Breast epithelium (tissue), 4 donors: ENCODE measurements around the gene ACACA. TPM values are rescaled to one million over a fixed set of nuclear protein-coding genes. Genes with fewer than 3 reads are reported as not detected.

Experiments used
- DNase-seq, 2 donors: peaks; one replicate each; pipeline ENCODE4 v3.0.0-alpha.2; 2019; ENCODE audit warnings: low spot score in 2 of 2
- H3K27ac ChIP-seq, 2 donors: fragments of 200-600 bp; sonication (generic) in 1 of 2; one replicate each; pipeline ENCODE4 v1.5.1; 2016 to 2019; ENCODE audit warnings: mild to moderate bottlenecking in 1 of 2
- H3K27me3 ChIP-seq, 2 donors: fragments of 200-600 bp; sonication (generic) in 1 of 2; one replicate each; pipeline versions ENCODE4 v1.5.1 to v1.6.0; 2017 to 2019; ENCODE audit warnings: control low read depth in 1 of 2, mild to moderate bottlenecking in 1 of 2
- H3K36me3 ChIP-seq: fragments of 200-600 bp; one replicate; pipeline ENCODE4 v1.5.1; 2019
- H3K4me1 ChIP-seq, 2 donors: fragments of 200-600 bp; sonication (generic); one replicate each; pipeline ENCODE4 v1.5.1; 2016 to 2019; ENCODE audit warnings: control low read depth in 1 of 2
- H3K4me3 ChIP-seq, 3 donors: fragments of 200-600 bp; sonication (generic); 1 replicate in 2 of 3; 2 replicates in 1 of 3; pipeline ENCODE4 v1.5.1; 2016 to 2019; ENCODE audit warnings: mild to moderate bottlenecking in 3 of 3, moderate library complexity in 2 of 3
- H3K9me3 ChIP-seq, 2 donors: fragments of 200-600 bp; sonication (generic) in 1 of 2; one replicate each; pipeline ENCODE4 v1.5.1; 2016 to 2019; ENCODE audit warnings: control low read depth in 1 of 2
- CTCF ChIP-seq, 3 donors: fragments of 450-650 bp; IDR thresholded peaks; one replicate each; pipeline ENCODE4 v1.5.1; 2016 to 2017; ENCODE audit warnings: antibody characterized with exemption in 3 of 3, mild to moderate bottlenecking in 3 of 3, moderate library complexity in 3 of 3
- POLR2A ChIP-seq: fragments of 450-650 bp; IDR thresholded peaks from one replicate; pipeline ENCODE4 v1.6.1; 2016; ENCODE audit warnings: antibody characterized with exemption, mild to moderate bottlenecking, moderate library complexity
- POLR2AphosphoS5 ChIP-seq, 3 donors: sonication (generic); formaldehyde crosslinking; IDR thresholded peaks; one replicate each; pipeline ENCODE4 v1.6.1; 2017; ENCODE audit warnings: antibody characterized with exemption in 3 of 3
- intact Hi-C: fragments of 100-400 bp; cut with DNase I; formaldehyde crosslinking; loops from one replicate; pipeline ENCODE4 v1.15.1; 2023; ENCODE audit warnings: low total_unique reads
- total RNA-seq, 3 donors: library from RNA; depleted of rRNA; stranded (reverse); fragments of >200 nt; gene quantifications; one replicate each; pipeline ENCODE4 v1.1.0, GENCODE V29; 2016

The ACACA gene
- total RNA-seq, 3 donors from 2014 or later = 32.8 to 46.5 (median 36.1) TPM

DNA sequence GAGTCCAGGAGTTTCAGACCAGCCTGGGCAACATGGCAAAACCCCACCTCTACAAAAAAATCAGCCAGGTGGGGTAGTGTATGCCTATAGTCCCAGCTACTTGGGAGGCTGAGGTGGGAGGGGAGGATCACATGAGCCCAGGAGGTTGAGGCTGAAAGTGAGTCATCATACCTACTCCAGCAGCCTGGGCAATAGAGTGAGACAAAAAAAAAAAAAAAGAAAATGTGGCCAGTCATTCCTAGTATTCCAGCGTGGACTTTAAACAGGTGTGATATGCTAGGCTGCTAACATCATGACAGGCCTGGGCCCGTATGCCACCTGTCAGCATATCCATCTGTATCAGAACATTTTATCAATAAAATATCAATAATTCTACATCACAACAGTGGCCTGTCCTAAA, 314.6 kb downstream of the ACACA start:
- DNase-seq = no peak
- Histone ChIP-seq H3K9me3 (no peaks in the 10 kb centered on the region), H3K36me3 (no peaks in the 10 kb centered on the region), H3K4me3 (no peak overlapping the region), H3K4me1 (no peaks in the 10 kb centered on the region), H3K27ac (no peak overlapping the region), H3K27me3 (no peaks in the 10 kb centered on the region)
- intact Hi-C loops = no loop called here
- TF ChIP-seq POLR2A (no peak), POLR2AphosphoS5 (IDR thresholded peaks at IDR 0.05) (no peak), CTCF (IDR thresholded peaks at IDR 0.05) (no peak)

DNA sequence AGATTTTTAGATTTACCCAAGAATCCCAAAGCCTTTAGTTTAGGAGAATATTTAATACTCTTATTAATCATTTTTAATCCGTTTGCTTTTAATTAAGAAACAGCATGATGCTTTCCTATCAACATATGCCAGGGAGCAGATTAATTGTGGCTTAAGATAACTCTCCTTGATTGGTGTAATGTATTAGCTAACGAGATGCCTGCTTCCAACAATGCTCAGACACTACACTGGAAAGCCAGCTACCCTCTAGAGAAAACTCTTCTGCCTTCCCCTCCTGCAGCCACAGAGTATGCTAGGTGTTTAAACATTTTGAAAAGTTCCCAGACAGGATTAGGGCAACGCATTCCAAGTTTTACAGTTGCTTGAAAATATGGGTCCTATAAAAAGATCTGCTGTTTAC, 315.7 kb downstream of the ACACA start:
- Histone ChIP-seq H3K4me1 (no peaks in the 10 kb centered on the region), H3K27me3 (no peaks in the 10 kb centered on the region), H3K4me3 (no peak overlapping the region), H3K27ac (no peak overlapping the region), H3K9me3 (no peaks in the 10 kb centered on the region), H3K36me3 (no peaks in the 10 kb centered on the region)
- TF ChIP-seq POLR2A (no peak), CTCF (IDR thresholded peaks at IDR 0.05) (no peak), POLR2AphosphoS5 (IDR thresholded peaks at IDR 0.05) (no peak)
- intact Hi-C loops = no loop called here
- DNase-seq = no peak

GRCh38 chr17:37089956-37090355, 316.7 kb downstream of the ACACA start:
- TF ChIP-seq POLR2AphosphoS5 (IDR thresholded peaks at IDR 0.05) (no peak), CTCF (IDR thresholded peaks at IDR 0.05) (no peak)
- intact Hi-C loops = no loop called here
- H3K36me3 ChIP-seq = no peaks in the 10 kb centered on the region
- no peak overlapping the region for H3K4me3 ChIP-seq
- H3K27me3 ChIP-seq = no peaks in the 10 kb centered on the region
- no peaks in the 10 kb centered on the region for H3K4me1 ChIP-seq
- H3K27ac ChIP-seq = peak overlapping the region in 1 of 2 donors; percentile 2
- no peak for DNase-seq
- no peaks in the 10 kb centered on the region for H3K9me3 ChIP-seq

DNA sequence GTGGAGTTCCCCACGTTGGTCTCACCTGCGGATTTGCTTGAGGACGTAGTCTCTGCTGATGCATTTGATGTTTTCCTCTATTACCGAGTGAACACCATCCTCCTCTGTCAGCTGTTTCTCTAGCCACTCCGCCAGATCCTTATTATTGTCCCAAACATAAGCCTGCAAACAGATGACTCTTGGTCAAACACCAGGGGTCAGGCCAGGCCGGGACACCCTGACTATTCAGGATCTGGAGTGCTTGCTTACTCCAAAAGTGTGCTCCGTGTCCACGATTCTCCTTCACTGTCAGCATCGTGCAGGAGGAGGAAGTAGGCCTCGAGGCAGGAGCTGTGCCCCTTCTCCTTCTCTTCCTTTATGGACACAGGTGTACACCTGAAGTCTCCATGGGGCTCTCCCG, 317.7 kb downstream of the ACACA start:
- H3K27ac ChIP-seq = peak overlapping the region in 1 of 2 donors; percentile 2
- no peaks in the 10 kb centered on the region for H3K27me3 ChIP-seq
- no peaks in the 10 kb centered on the region for H3K4me1 ChIP-seq
- no peaks in the 10 kb centered on the region for H3K9me3 ChIP-seq
- TF ChIP-seq POLR2A (no peak), CTCF (IDR thresholded peaks at IDR 0.05) (peak in 1 of 3 donors; percentile 25), POLR2AphosphoS5 (IDR thresholded peaks at IDR 0.05) (no peak)
- peak in 1 of 2 donors; percentile 59 for DNase-seq
- intact Hi-C loops = no loop called here
- H3K36me3 ChIP-seq = no peaks in the 10 kb centered on the region
- no peak overlapping the region for H3K4me3 ChIP-seq

DNA sequence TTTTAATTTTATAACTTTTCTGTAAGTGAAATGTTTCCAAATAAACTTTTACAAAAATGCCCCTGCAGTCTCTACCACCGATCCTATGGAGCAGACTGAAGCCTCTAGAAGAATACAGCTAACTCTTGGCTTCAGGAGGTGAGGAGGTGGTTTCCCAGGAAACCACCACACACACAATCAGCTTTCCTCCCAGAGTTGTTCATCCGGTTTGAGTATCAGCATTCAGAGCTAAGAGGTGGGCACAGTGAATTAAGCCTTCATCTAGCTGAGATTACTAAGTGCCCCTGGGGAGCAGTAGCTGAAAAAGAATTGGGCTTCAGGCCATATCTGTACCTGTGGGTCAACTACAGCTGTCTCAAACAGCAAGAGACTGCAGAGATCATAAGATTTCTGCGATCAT, 318.2 kb downstream of the ACACA start:
- DNase-seq = no peak
- Histone ChIP-seq H3K27ac (no peak overlapping the region), H3K9me3 (no peaks in the 10 kb centered on the region), H3K27me3 (no peaks in the 10 kb centered on the region), H3K4me3 (no peak overlapping the region), H3K4me1 (no peaks in the 10 kb centered on the region), H3K36me3 (no peaks in the 10 kb centered on the region)
- intact Hi-C loops = no loop called here
- TF ChIP-seq POLR2AphosphoS5 (IDR thresholded peaks at IDR 0.05) (no peak), POLR2A (no peak), CTCF (IDR thresholded peaks at IDR 0.05) (no peak)
